ENCODE data around the gene SOCS7.
A peak's percentile ranks its signal among the peaks of the same experiment; 100 is the strongest.

The SOCS7 gene

GRCh38 chr17:38351412-38352222 is at the start of gene SOCS7:
Gene SOCS7, plus strand, starts transcription at chr17:38351844. Its CDS starts 209 bp downstream, at chr17:38352053.
- DNase-seq (ENCODE audit: low read depth, low spot score): peak; percentile 98

GRCh38 chr17:38315497-38315896 is 36.1 kb upstream of the SOCS7 start:
- DNase-seq (ENCODE audit: low read depth, low spot score): no peak

- DNase-seq (ENCODE audit: low read depth, low spot score): no peak
Observed at GRCh38 chr17:38317081-38317480, 34.6 kb upstream of the SOCS7 start.

GRCh38 chr17:38320482-38320881 is 31.2 kb upstream of the SOCS7 start:
- DNase-seq (ENCODE audit: low read depth, low spot score): peak; percentile 0

GRCh38 chr17:38322156-38322779 is 29.4 kb upstream of the SOCS7 start:
- peak; percentile 69 for DNase-seq (ENCODE audit: low read depth, low spot score)

- no peak for DNase-seq (ENCODE audit: low read depth, low spot score)
Observed at GRCh38 chr17:38322897-38323296, 28.7 kb upstream of the SOCS7 start.

GRCh38 chr17:38324141-38324697 is 27.4 kb upstream of the SOCS7 start:
- DNase-seq (ENCODE audit: low read depth, low spot score): no peak

- DNase-seq (ENCODE audit: low read depth, low spot score): no peak
Observed at GRCh38 chr17:38324772-38325171, 26.9 kb upstream of the SOCS7 start.

GRCh38 chr17:38325221-38325851 is 26.3 kb upstream of the SOCS7 start:
- DNase-seq (ENCODE audit: low read depth, low spot score): no peak

- DNase-seq (ENCODE audit: low read depth, low spot score): no peak
Observed at GRCh38 chr17:38326996-38327792, 24.4 kb upstream of the SOCS7 start.

GRCh38 chr17:38327936-38328335 is 23.7 kb upstream of the SOCS7 start:
- DNase-seq (ENCODE audit: low read depth, low spot score): no peak

GRCh38 chr17:38328620-38329019 is 23.0 kb upstream of the SOCS7 start:
- no peak for DNase-seq (ENCODE audit: low read depth, low spot score)

- no peak for DNase-seq (ENCODE audit: low read depth, low spot score)
Observed at GRCh38 chr17:38329284-38329683, 22.4 kb upstream of the SOCS7 start.

GRCh38 chr17:38329808-38330730 is 21.6 kb upstream of the SOCS7 start:
- DNase-seq (ENCODE audit: low read depth, low spot score): no peak

- no peak for DNase-seq (ENCODE audit: low read depth, low spot score)
Observed at GRCh38 chr17:38330941-38331411, 20.7 kb upstream of the SOCS7 start.

- no peak for DNase-seq (ENCODE audit: low read depth, low spot score)
Observed at GRCh38 chr17:38332735-38333134, 18.9 kb upstream of the SOCS7 start.

- peak; percentile 39 for DNase-seq (ENCODE audit: low read depth, low spot score)
Observed at GRCh38 chr17:38333635-38334295, 17.9 kb upstream of the SOCS7 start.

GRCh38 chr17:38334480-38335364 is 16.9 kb upstream of the SOCS7 start:
- no peak for DNase-seq (ENCODE audit: low read depth, low spot score)

- no peak for DNase-seq (ENCODE audit: low read depth, low spot score)
Observed at GRCh38 chr17:38336838-38337237, 14.8 kb upstream of the SOCS7 start.
